Tibial nerve (tissue), 4 donors: ENCODE data around the gene CRABP1.

Source experiments
- CTCF ChIP-seq, 5 experiments: fragments of 200-600 bp in 3 of 5; fragments of 450-650 bp in 2 of 5; sonication (generic) in 3 of 5; IDR thresholded peaks; one replicate each; pipeline ENCODE4 v1.5.1; 2016 to 2019; ENCODE audit warnings: antibody characterized with exemption in 5 of 5, mild to moderate bottlenecking in 3 of 5, moderate library complexity in 2 of 5
- EP300 ChIP-seq, 2 donors: sonication (generic); formaldehyde crosslinking; IDR thresholded peaks; one replicate each; pipeline ENCODE4 v1.6.1; 2017; ENCODE audit warnings: antibody characterized with exemption in 2 of 2, mild to moderate bottlenecking in 1 of 2
- POLR2A ChIP-seq, 2 donors: fragments of 450-650 bp; IDR thresholded peaks; one replicate each; pipeline ENCODE4 v1.6.1; 2017; ENCODE audit warnings: antibody characterized with exemption in 2 of 2, mild to moderate bottlenecking in 2 of 2, moderate library complexity in 2 of 2

- TF ChIP-seq CTCF (IDR thresholded peaks at IDR 0.05) (no peak), POLR2A (IDR thresholded peaks at IDR 0.05) (no peak), EP300 (IDR thresholded peaks at IDR 0.05) (no peak)
Measured at GRCh38 chr15:78347586-78348543, 7.7 kb downstream of the CRABP1 start.
